Astrocyte (in vitro differentiated cells and primary cell): Measurements from ENCODE around the gene SMARCD3. TPM values are rescaled to one million over a fixed set of nuclear protein-coding genes. Genes with fewer than 3 reads are reported as not detected.

Source experiments
- DNase-seq: peaks from one replicate; pipeline ENCODE4 v3.0.0-alpha.2; 2010; ENCODE audit warnings: low read depth
- FAIRE-seq: peaks from 2 replicates; lab custom pipeline; 2011; peaks lifted over from hg19 to GRCh38; lab: Jason Lieb, UNC
- H2AFZ ChIP-seq: 2 replicates; pipeline ENCODE4 v1.6.0; 2012; ENCODE audit warnings: low read depth, low read length, inconsistent platforms
- H3K27ac ChIP-seq: 2 replicates; pipeline ENCODE4 v1.5.1; 2011; ENCODE audit warnings: low read depth, low read length, inconsistent platforms
- H3K27me3 ChIP-seq: 2 replicates; pipeline ENCODE4 v1.6.0; 2011; ENCODE audit warnings: low read length, inconsistent platforms; ENCODE audit not compliant: insufficient read depth
- H3K36me3 ChIP-seq: 2 replicates; pipeline ENCODE4 v1.5.1; 2011; ENCODE audit warnings: low read length, inconsistent platforms; ENCODE audit not compliant: insufficient read depth
- H3K4me1 ChIP-seq: 2 replicates; pipeline ENCODE4 v1.5.1; 2011; ENCODE audit warnings: low read length, inconsistent platforms; ENCODE audit not compliant: insufficient read depth
- H3K4me2 ChIP-seq: 2 replicates; pipeline ENCODE4 v1.6.0; 2012; ENCODE audit warnings: low read length, inconsistent platforms
- H3K4me3 ChIP-seq: 2 replicates; pipeline ENCODE4 v1.5.1; 2011; ENCODE audit warnings: low read depth, mild to moderate bottlenecking, low read length, inconsistent platforms; ENCODE audit not compliant: insufficient read depth
- H3K79me2 ChIP-seq: 2 replicates; pipeline ENCODE4 v1.6.0; 2012; ENCODE audit warnings: mild to moderate bottlenecking, low read length, inconsistent platforms; ENCODE audit not compliant: insufficient read depth
- H3K9ac ChIP-seq: 2 replicates; pipeline ENCODE4 v1.6.0; 2012; ENCODE audit warnings: mild to moderate bottlenecking, low read length, inconsistent platforms
- H3K9me3 ChIP-seq: 2 replicates; pipeline ENCODE4 v1.5.1; 2012; ENCODE audit warnings: low read depth, mild to moderate bottlenecking, low read length, inconsistent platforms; ENCODE audit not compliant: insufficient read depth
- H4K20me1 ChIP-seq: 2 replicates; pipeline ENCODE4 v1.6.0; 2012; ENCODE audit warnings: low read length, inconsistent platforms; ENCODE audit not compliant: insufficient read depth
- H3K27ac Mint-ChIP-seq: one replicate; pipeline ENCODE4 v1.8.0; 2021; ENCODE audit warnings: mild to moderate bottlenecking, mixed read lengths; ENCODE audit not compliant: unreplicated experiment
- H3K27me3 Mint-ChIP-seq: one replicate; pipeline ENCODE4 v1.8.0; 2021; ENCODE audit warnings: low read depth, mixed read lengths; ENCODE audit not compliant: unreplicated experiment
- H3K36me3 Mint-ChIP-seq: one replicate; pipeline ENCODE4 v1.8.0; 2021; ENCODE audit warnings: low read depth, mixed read lengths; ENCODE audit not compliant: unreplicated experiment
- H3K4me1 Mint-ChIP-seq: one replicate; pipeline ENCODE4 v1.8.0; 2021; ENCODE audit warnings: low read depth, mixed read lengths; ENCODE audit not compliant: unreplicated experiment
- H3K4me3 Mint-ChIP-seq: one replicate; pipeline ENCODE4 v1.8.0; 2021; ENCODE audit warnings: mild to moderate bottlenecking, moderate library complexity, mixed read lengths; ENCODE audit not compliant: unreplicated experiment
- H3K9me3 Mint-ChIP-seq: one replicate; pipeline ENCODE4 v1.8.0; 2021; ENCODE audit warnings: mild to moderate bottlenecking, mixed read lengths; ENCODE audit not compliant: unreplicated experiment
- EZH2 ChIP-seq: IDR thresholded peaks from 2 replicates; pipeline ENCODE4 v1.6.1; 2012; ENCODE audit warnings: mild to moderate bottlenecking, low read length, inconsistent platforms; ENCODE audit not compliant: insufficient read depth
- total RNA-seq: library from RNA; stranded (reverse); gene quantifications from 2 replicates; pipeline ENCODE4 v1.2.1, GENCODE V29; 2021
- TF ChIP-seq, protein P1 (sequence below): IDR thresholded peaks from 2 replicates; pipeline ENCODE4 v1.5.1; 2011; ENCODE audit warnings: low read depth, mild to moderate bottlenecking, inconsistent platforms, low read length, moderate library complexity; ENCODE audit not compliant: insufficient read depth

SMARCD3 gene
- total RNA-seq, 1 donor from 2014 or later, result 47.7 TPM

DNA sequence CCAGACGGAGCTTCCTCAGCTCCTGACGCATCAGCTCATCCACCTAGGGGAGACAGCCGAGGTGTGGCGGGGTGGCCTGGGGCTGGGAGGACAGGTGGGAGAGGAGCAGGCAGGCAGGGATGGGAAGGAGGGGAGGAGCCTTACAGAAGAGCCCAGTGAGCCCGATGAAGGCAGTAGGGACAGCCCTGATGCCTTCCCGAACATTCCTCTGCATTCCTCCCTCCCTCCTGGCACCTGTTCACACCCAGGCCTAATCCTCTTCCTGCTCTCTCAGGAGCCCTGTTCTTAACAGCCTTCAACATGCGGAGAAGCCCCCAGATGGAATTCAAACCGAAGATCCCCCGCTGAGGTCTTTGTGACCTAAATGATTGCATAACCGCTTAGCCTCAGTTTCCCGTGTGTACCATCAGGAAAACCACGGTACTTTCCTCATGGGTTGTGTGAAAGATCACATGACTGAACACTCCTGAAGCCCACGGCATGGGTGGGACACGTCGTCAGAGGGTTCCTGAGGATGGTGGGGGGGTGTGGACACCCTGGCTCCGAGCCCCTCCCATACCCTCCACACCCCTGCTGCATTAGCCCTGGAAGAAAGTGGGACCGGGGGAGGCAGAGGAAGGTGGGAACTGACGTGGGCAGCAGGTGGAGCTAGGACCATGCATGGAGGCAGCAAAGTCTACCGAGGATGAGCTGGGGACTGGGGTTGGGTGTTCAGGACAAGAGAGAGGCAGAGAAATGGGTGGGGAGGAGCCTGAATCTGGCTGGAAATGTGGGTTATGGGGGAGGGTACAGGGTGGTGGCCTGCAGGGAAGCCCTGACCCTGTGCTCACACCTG is 52.7 kb downstream of the SMARCD3 start:
- H3K27ac Mint-ChIP-seq, result no peak overlapping the region
- Histone ChIP-seq H3K4me1 (no peaks in the 10 kb centered on the region), H3K79me2 (no peaks in the 10 kb centered on the region), H2AFZ (no peak overlapping the region), H3K27ac (no peak overlapping the region), H3K4me2 (no peak overlapping the region), H3K27me3 (peaks cover 26% of the 10 kb centered on the region), H3K9ac (no peak overlapping the region), H4K20me1 (no peaks in the 10 kb centered on the region), H3K9me3 (no peaks in the 10 kb centered on the region), H3K36me3 (no peaks in the 10 kb centered on the region), H3K4me3 (no peak overlapping the region)
- H3K9me3 Mint-ChIP-seq, result peaks cover 2% of the 10 kb centered on the region
- H3K4me1 Mint-ChIP-seq, result no peaks in the 10 kb centered on the region
- no peaks in the 10 kb centered on the region for H3K36me3 Mint-ChIP-seq
- DNase-seq, result no peak
- no peak overlapping the region for H3K4me3 Mint-ChIP-seq
- peaks cover 22% of the 10 kb centered on the region for H3K27me3 Mint-ChIP-seq
- no peak for FAIRE-seq
- no peak for TF ChIP-seq EZH2
- TF ChIP-seq, protein P1, sequence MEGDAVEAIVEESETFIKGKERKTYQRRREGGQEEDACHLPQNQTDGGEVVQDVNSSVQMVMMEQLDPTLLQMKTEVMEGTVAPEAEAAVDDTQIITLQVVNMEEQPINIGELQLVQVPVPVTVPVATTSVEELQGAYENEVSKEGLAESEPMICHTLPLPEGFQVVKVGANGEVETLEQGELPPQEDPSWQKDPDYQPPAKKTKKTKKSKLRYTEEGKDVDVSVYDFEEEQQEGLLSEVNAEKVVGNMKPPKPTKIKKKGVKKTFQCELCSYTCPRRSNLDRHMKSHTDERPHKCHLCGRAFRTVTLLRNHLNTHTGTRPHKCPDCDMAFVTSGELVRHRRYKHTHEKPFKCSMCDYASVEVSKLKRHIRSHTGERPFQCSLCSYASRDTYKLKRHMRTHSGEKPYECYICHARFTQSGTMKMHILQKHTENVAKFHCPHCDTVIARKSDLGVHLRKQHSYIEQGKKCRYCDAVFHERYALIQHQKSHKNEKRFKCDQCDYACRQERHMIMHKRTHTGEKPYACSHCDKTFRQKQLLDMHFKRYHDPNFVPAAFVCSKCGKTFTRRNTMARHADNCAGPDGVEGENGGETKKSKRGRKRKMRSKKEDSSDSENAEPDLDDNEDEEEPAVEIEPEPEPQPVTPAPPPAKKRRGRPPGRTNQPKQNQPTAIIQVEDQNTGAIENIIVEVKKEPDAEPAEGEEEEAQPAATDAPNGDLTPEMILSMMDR, result no peak

DNA sequence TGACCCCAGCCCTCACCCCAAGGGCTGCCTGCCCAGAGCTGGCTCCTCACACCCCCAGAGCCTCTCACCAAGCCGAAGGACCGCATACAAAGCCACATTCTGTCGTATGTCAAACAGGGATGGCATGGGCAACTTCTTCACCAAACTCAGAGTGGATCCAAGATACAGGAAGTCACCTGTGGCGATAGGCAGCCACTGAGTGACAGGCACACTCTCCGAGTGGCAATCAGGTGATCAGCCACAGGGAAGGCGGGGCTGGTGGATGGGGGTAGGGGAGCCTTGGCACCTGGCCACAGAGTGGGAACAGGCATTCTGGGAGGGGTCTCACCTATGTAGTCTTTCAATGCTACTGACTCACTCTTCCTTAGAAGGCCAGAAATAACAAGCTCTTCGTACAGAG is 54.3 kb downstream of the SMARCD3 start:
- Histone ChIP-seq H3K4me2 (no peak overlapping the region), H3K4me1 (no peaks in the 10 kb centered on the region), H3K27me3 (peaks cover 31% of the 10 kb centered on the region), H3K4me3 (no peak overlapping the region), H4K20me1 (no peaks in the 10 kb centered on the region), H2AFZ (no peak overlapping the region), H3K36me3 (no peaks in the 10 kb centered on the region), H3K9me3 (no peaks in the 10 kb centered on the region), H3K27ac (no peak overlapping the region), H3K9ac (no peak overlapping the region), H3K79me2 (no peaks in the 10 kb centered on the region)
- Mint-ChIP-seq H3K27ac (peak overlapping the region; percentile 29), H3K4me1 (no peaks in the 10 kb centered on the region), H3K4me3 (no peak overlapping the region), H3K36me3 (no peaks in the 10 kb centered on the region), H3K27me3 (peaks cover 39% of the 10 kb centered on the region), H3K9me3 (peaks cover 3% of the 10 kb centered on the region)
- TF ChIP-seq, protein P1, result no peak
- TF ChIP-seq EZH2, result no peak
- DNase-seq, result no peak
- no peak for FAIRE-seq
